ENCODE measurements around the gene USH2A.
A peak's percentile ranks its signal among the peaks of the same experiment; 100 is the strongest.

USH2A gene

GRCh38 chr1:215631489-215631888, 791.8 kb downstream of the USH2A start:
- H3K36me3 ChIP-seq, result no peaks in the 10 kb centered on the region
- no peak overlapping the region for H3K27ac ChIP-seq
- H3K4me1 ChIP-seq, result peaks cover 0 to 4% (median 2%) of the 10 kb centered on the region in 4 donors
- H3K27me3 ChIP-seq, result no peaks in the 10 kb centered on the region
- no peak for DNase-seq
- TF ChIP-seq CTCF (IDR thresholded peaks at IDR 0.05), result no peak
- H3K4me3 ChIP-seq, result no peak overlapping the region
- intact Hi-C loops (cut with DNase I; ENCODE audit: low total_unique reads), result no loop called here
- H3K9me3 ChIP-seq, result no peaks in the 10 kb centered on the region

GRCh38 chr1:215631040-215631439, 792.2 kb downstream of the USH2A start:
- no peak for DNase-seq
- Histone ChIP-seq H3K36me3 (no peaks in the 10 kb centered on the region), H3K4me3 (no peak overlapping the region), H3K27ac (no peak overlapping the region), H3K4me1 (no peaks in the 10 kb centered on the region), H3K9me3 (no peaks in the 10 kb centered on the region), H3K27me3 (no peaks in the 10 kb centered on the region)
- intact Hi-C loops (cut with DNase I; ENCODE audit: low total_unique reads), result no loop called here
- no peak for TF ChIP-seq CTCF (IDR thresholded peaks at IDR 0.05)

GRCh38 chr1:215625949-215626348, 797.3 kb downstream of the USH2A start:
- Histone ChIP-seq H3K4me3 (no peak overlapping the region), H3K27me3 (no peaks in the 10 kb centered on the region), H3K4me1 (no peaks in the 10 kb centered on the region), H3K27ac (no peak overlapping the region), H3K36me3 (peaks cover 3 to 18% (median 15%) of the 10 kb centered on the region in 3 donors), H3K9me3 (no peaks in the 10 kb centered on the region)
- intact Hi-C loops (cut with DNase I; ENCODE audit: low total_unique reads), result no loop called here
- DNase-seq, result no peak
- TF ChIP-seq CTCF (IDR thresholded peaks at IDR 0.05), result no peak

- no peak overlapping the region for H3K27ac ChIP-seq
- H3K4me3 ChIP-seq, result no peak overlapping the region
- intact Hi-C loops (cut with DNase I; ENCODE audit: low total_unique reads), result no loop called here
- no peaks in the 10 kb centered on the region for H3K4me1 ChIP-seq
- peaks cover 31 to 42% (median 38%) of the 10 kb centered on the region in 3 donors for H3K36me3 ChIP-seq
- H3K27me3 ChIP-seq, result no peaks in the 10 kb centered on the region
- no peaks in the 10 kb centered on the region for H3K9me3 ChIP-seq
- no peak for DNase-seq
- TF ChIP-seq CTCF (IDR thresholded peaks at IDR 0.05), result no peak
Observed at GRCh38 chr1:215623162-215623561, 800.1 kb downstream of the USH2A start.

GRCh38 chr1:215617979-215618378, 805.3 kb downstream of the USH2A start:
- H3K27ac ChIP-seq, result no peak overlapping the region
- H3K4me3 ChIP-seq, result no peak overlapping the region
- peaks cover 0 to 4% (median 0%) of the 10 kb centered on the region in 4 donors for H3K4me1 ChIP-seq
- intact Hi-C loops (cut with DNase I; ENCODE audit: low total_unique reads), result no loop called here
- no peaks in the 10 kb centered on the region for H3K9me3 ChIP-seq
- TF ChIP-seq CTCF (IDR thresholded peaks at IDR 0.05), result no peak
- DNase-seq, result no peak
- H3K36me3 ChIP-seq, result peaks cover 40 to 68% (median 45%) of the 10 kb centered on the region in 3 donors
- H3K27me3 ChIP-seq, result no peaks in the 10 kb centered on the region

- Histone ChIP-seq H3K27me3 (no peaks in the 10 kb centered on the region), H3K4me1 (peaks cover 0 to 25% (median 4%) of the 10 kb centered on the region in 4 donors), H3K36me3 (peaks cover 22 to 63% (median 40%) of the 10 kb centered on the region in 3 donors), H3K9me3 (no peaks in the 10 kb centered on the region), H3K4me3 (no peak overlapping the region), H3K27ac (peak overlapping the region in 1 of 2 donors; percentile 26)
- no peak for TF ChIP-seq CTCF (IDR thresholded peaks at IDR 0.05)
- no peak for DNase-seq
- intact Hi-C loops (cut with DNase I; ENCODE audit: low total_unique reads), result no loop called here
Observed at GRCh38 chr1:215612391-215612790, 810.9 kb downstream of the USH2A start.
